Measurements from ENCODE around the gene CTNNA3. TPM values are rescaled to one million over a fixed set of nuclear protein-coding genes. Genes with fewer than 3 reads are reported as not detected.
A peak's percentile ranks its signal among the peaks of the same experiment; 100 is the strongest.

Gene CTNNA3
- polyA plus RNA-seq, 1 donor from 2014 or later: 0.14 TPM

DNA sequence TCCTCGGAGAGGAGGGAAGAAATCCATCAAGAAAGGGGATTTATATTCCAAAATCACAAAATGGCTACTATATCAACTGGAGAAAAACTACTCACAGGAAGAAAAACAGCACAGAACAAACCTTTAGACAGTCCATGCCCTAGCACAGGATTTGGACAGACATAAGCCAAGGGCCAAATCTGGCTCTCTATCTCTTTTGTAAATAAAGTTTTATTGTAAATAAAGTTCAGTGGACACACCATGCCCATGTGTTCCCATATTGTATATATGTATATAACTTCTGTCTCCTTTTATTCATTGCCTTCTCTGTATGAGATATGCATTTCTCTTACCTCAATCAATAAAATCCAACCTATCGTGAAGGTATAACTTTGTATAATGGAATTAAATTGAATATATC, 1513.0 kb downstream of the CTNNA3 start:
- no peaks in the 10 kb centered on the region for H3K79me2 ChIP-seq (replicated peaks; ENCODE audit: insufficient read depth, low read length)
- H3K9ac ChIP-seq (ENCODE audit: low read length): no peak overlapping the region
- H3K4me2 ChIP-seq (ENCODE audit: low read length): no peak overlapping the region
- no peak overlapping the region for H2AFZ ChIP-seq (ENCODE audit: low read depth, low read length)
- H3K27ac ChIP-seq (ENCODE audit: low read length): no peak overlapping the region
- TF ChIP-seq POLR2AphosphoS5 (IDR thresholded peaks at IDR 0.05): no peak
- no peak for TF ChIP-seq EP300 (conservative IDR thresholded peaks at IDR 0.05; ENCODE audit: poor library complexity, severe bottlenecking)
- no peak for TF ChIP-seq TAF1 (IDR thresholded peaks at IDR 0.05; ENCODE audit: low read depth)
- no peak for TF ChIP-seq EZH2 (IDR thresholded peaks at IDR 0.05; ENCODE audit: borderline replicate concordance, insufficient read depth, low read length, poor library complexity, severe bottlenecking)
- TF ChIP-seq, protein P1, sequence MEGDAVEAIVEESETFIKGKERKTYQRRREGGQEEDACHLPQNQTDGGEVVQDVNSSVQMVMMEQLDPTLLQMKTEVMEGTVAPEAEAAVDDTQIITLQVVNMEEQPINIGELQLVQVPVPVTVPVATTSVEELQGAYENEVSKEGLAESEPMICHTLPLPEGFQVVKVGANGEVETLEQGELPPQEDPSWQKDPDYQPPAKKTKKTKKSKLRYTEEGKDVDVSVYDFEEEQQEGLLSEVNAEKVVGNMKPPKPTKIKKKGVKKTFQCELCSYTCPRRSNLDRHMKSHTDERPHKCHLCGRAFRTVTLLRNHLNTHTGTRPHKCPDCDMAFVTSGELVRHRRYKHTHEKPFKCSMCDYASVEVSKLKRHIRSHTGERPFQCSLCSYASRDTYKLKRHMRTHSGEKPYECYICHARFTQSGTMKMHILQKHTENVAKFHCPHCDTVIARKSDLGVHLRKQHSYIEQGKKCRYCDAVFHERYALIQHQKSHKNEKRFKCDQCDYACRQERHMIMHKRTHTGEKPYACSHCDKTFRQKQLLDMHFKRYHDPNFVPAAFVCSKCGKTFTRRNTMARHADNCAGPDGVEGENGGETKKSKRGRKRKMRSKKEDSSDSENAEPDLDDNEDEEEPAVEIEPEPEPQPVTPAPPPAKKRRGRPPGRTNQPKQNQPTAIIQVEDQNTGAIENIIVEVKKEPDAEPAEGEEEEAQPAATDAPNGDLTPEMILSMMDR (IDR thresholded peaks at IDR 0.05; ENCODE audit: poor library complexity, severe bottlenecking): no peak
- no peak for TF ChIP-seq MXI1 (conservative IDR thresholded peaks at IDR 0.05; ENCODE audit: poor library complexity, severe bottlenecking)
- TF ChIP-seq SMC3 (conservative IDR thresholded peaks at IDR 0.05; ENCODE audit: poor library complexity): no peak
- no peak for TF ChIP-seq RAD21 (conservative IDR thresholded peaks at IDR 0.05)
- TF ChIP-seq, protein P2, sequence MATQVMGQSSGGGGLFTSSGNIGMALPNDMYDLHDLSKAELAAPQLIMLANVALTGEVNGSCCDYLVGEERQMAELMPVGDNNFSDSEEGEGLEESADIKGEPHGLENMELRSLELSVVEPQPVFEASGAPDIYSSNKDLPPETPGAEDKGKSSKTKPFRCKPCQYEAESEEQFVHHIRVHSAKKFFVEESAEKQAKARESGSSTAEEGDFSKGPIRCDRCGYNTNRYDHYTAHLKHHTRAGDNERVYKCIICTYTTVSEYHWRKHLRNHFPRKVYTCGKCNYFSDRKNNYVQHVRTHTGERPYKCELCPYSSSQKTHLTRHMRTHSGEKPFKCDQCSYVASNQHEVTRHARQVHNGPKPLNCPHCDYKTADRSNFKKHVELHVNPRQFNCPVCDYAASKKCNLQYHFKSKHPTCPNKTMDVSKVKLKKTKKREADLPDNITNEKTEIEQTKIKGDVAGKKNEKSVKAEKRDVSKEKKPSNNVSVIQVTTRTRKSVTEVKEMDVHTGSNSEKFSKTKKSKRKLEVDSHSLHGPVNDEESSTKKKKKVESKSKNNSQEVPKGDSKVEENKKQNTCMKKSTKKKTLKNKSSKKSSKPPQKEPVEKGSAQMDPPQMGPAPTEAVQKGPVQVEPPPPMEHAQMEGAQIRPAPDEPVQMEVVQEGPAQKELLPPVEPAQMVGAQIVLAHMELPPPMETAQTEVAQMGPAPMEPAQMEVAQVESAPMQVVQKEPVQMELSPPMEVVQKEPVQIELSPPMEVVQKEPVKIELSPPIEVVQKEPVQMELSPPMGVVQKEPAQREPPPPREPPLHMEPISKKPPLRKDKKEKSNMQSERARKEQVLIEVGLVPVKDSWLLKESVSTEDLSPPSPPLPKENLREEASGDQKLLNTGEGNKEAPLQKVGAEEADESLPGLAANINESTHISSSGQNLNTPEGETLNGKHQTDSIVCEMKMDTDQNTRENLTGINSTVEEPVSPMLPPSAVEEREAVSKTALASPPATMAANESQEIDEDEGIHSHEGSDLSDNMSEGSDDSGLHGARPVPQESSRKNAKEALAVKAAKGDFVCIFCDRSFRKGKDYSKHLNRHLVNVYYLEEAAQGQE (IDR thresholded peaks at IDR 0.05; ENCODE audit: borderline replicate concordance): no peak
- no peaks in the 10 kb centered on the region for H3F3A ChIP-seq (ENCODE audit: insufficient read depth, low read length, poor library complexity, severe bottlenecking)
- H4K20me1 ChIP-seq (ENCODE audit: insufficient read depth): no peaks in the 10 kb centered on the region
- no peaks in the 10 kb centered on the region for H3K27me3 ChIP-seq (ENCODE audit: insufficient read depth, low read depth, low read length)
- no peaks in the 10 kb centered on the region for H3K9me2 ChIP-seq (ENCODE audit: insufficient read depth, low read length)
- H3K4me3 ChIP-seq (ENCODE audit: low read length): no peak overlapping the region
- H3K9me3 ChIP-seq (ENCODE audit: low read length): no peaks in the 10 kb centered on the region
- H3K36me3 ChIP-seq (ENCODE audit: insufficient read depth, low read length): no peaks in the 10 kb centered on the region

DNA sequence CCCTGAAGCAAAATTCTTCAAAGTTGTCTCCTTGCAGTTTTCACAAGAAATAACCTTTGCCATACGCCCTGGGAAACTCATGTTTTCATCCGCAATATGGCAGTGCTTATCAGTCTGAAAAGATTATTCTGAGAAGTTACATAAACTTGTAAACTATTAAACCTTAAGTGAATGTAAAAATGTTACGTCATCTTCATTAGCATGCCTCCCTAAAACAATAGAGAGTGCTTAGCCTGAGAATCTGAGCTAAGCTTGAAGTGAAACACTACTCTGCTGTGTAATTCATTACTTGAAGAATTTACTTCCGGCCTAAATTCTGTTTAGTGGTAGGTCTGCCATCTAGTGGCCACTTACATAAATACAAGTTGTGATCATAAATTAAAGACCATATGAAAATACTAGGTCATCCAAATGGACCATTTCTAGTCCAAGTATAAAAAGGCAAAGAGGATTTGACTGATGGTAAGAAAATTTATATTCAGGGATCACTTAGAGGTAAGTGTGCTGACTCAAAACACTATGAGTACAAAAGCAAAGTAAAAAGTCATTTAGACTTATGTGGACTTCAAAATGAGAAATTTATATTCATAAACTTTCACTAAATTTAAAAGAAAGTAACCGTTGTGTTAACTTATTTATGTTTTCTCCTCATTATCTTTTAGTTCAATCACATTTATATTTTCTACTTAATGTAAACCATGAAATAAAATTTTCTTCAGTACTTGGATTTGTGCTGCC, 1515.2 kb downstream of the CTNNA3 start:
- H3K4me2 ChIP-seq (ENCODE audit: low read length): no peak overlapping the region
- no peaks in the 10 kb centered on the region for H3K9me2 ChIP-seq (ENCODE audit: insufficient read depth, low read length)
- no peak overlapping the region for H2AFZ ChIP-seq (ENCODE audit: low read depth, low read length)
- H3K79me2 ChIP-seq (replicated peaks; ENCODE audit: insufficient read depth, low read length): no peaks in the 10 kb centered on the region
- no peak overlapping the region for H3K4me3 ChIP-seq (ENCODE audit: low read length)
- TF ChIP-seq, protein P2 (IDR thresholded peaks at IDR 0.05; ENCODE audit: borderline replicate concordance): no peak
- TF ChIP-seq TAF1 (IDR thresholded peaks at IDR 0.05; ENCODE audit: low read depth): no peak
- peak; percentile 88 for TF ChIP-seq RAD21 (conservative IDR thresholded peaks at IDR 0.05)
- TF ChIP-seq SMC3 (conservative IDR thresholded peaks at IDR 0.05; ENCODE audit: poor library complexity): peak; percentile 91
- TF ChIP-seq, protein P1 (IDR thresholded peaks at IDR 0.05; ENCODE audit: poor library complexity, severe bottlenecking): peak; percentile 83
- H3K9me3 ChIP-seq (ENCODE audit: low read length): no peaks in the 10 kb centered on the region
- no peaks in the 10 kb centered on the region for H3F3A ChIP-seq (ENCODE audit: insufficient read depth, low read length, poor library complexity, severe bottlenecking)
- no peaks in the 10 kb centered on the region for H3K36me3 ChIP-seq (ENCODE audit: insufficient read depth, low read length)
- no peaks in the 10 kb centered on the region for H4K20me1 ChIP-seq (ENCODE audit: insufficient read depth)
- no peak overlapping the region for H3K9ac ChIP-seq (ENCODE audit: low read length)
- H3K27me3 ChIP-seq (ENCODE audit: insufficient read depth, low read depth, low read length): no peaks in the 10 kb centered on the region
- no peak overlapping the region for H3K27ac ChIP-seq (ENCODE audit: low read length)
